Epithelial cell of esophagus (primary cell): ENCODE data around the gene RPP40.

Experiments
- DNase-seq: peaks from one replicate; pipeline ENCODE4 v3.0.0; 2010; ENCODE audit warnings: low read depth
- H3K4me3 ChIP-seq: 2 replicates; pipeline ENCODE4 v1.5.1; 2011; ENCODE audit warnings: mild to moderate bottlenecking, low read length, control low read depth
- TF ChIP-seq, protein P1 (sequence below): IDR thresholded peaks from 2 replicates; pipeline ENCODE4 v1.5.1; 2011; ENCODE audit warnings: low read depth, mild to moderate bottlenecking, low read length, control low read depth, inconsistent platforms; ENCODE audit not compliant: insufficient read depth; ENCODE audit errors: missing control alignments

RPP40 gene

DNA sequence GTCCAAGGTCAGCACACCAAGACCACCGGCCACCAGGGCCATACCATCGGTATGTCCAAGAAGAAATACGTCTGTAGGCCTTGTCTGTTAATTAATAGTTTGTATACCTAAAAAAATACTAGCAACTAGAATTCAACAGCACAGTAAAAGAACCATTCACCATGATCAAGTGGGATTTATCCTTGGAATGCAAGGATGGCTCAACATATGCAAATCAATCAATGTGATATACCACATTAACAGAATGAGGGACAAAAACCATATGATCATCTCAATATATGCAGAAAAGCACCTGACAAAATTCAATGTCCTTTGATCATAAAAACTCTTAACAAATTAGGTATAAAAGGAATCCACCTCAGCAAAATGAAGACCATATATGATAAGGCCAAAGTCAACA, 24.4 kb downstream of the RPP40 start:
- TF ChIP-seq, protein P1, sequence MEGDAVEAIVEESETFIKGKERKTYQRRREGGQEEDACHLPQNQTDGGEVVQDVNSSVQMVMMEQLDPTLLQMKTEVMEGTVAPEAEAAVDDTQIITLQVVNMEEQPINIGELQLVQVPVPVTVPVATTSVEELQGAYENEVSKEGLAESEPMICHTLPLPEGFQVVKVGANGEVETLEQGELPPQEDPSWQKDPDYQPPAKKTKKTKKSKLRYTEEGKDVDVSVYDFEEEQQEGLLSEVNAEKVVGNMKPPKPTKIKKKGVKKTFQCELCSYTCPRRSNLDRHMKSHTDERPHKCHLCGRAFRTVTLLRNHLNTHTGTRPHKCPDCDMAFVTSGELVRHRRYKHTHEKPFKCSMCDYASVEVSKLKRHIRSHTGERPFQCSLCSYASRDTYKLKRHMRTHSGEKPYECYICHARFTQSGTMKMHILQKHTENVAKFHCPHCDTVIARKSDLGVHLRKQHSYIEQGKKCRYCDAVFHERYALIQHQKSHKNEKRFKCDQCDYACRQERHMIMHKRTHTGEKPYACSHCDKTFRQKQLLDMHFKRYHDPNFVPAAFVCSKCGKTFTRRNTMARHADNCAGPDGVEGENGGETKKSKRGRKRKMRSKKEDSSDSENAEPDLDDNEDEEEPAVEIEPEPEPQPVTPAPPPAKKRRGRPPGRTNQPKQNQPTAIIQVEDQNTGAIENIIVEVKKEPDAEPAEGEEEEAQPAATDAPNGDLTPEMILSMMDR, result no peak
- H3K4me3 ChIP-seq, result no peak overlapping the region
- no peak for DNase-seq

DNA sequence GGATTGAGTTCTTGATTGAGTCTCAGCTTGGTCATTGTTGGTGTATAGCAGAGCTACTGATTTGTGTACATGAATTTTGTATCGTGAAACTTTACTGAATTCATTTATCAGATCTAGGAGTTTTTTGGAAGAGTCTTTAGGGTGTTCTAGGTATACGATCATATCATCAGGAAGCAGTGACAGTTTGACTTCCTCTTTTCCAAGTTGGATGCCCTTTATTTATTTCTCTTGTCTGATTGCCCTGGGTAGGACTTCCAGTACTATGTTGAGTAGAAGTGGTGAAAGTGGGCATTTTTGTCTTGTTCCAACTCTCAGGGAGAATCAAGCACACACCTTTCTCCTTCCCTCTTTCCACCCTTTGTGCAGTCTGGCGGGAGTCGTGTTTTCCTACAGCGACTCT, 26.4 kb downstream of the RPP40 start:
- DNase-seq, result no peak
- H3K4me3 ChIP-seq, result no peak overlapping the region
- TF ChIP-seq, protein P1, result no peak

DNA sequence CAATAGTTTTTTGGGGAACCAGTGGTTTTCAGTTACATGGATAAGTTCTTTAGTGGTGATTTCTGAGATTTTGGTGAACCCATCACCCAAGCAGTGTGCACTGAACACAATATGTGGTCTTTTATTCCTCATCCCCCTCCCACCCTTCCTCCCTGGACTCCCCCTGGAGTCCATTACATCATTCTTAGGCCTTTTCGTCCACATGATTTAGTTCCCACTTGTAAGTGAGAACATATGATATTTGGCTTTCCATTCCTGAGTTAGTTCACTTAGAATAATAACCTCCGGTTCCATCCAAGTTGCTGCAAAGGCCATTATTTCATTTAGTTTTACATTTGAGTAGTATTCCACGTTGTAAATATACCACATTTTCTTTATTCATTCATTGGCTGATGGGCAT, 28.3 kb downstream of the RPP40 start:
- TF ChIP-seq, protein P1, result no peak
- DNase-seq, result no peak
- H3K4me3 ChIP-seq, result no peak overlapping the region

DNA sequence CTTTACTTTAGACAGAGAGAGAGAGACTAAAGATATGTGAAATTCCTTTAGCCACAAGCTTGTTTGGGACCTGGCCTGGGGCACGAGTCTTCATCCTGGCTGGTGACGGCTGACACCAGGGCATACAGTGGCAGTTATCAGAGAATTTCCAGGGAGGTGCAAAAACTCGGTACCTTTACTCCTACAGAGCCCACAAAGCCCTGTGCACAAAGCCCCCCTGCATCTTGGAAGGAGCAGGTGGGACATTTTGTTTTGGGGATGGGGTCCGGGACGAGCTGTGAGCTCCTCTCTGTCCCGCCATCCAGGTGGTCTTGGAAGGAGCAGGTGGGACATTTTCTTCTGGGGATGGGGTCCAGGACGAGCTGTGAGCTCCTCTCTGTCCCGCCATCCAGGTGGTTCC, 28.9 kb downstream of the RPP40 start:
- TF ChIP-seq, protein P1, result no peak
- no peak overlapping the region for H3K4me3 ChIP-seq

DNA sequence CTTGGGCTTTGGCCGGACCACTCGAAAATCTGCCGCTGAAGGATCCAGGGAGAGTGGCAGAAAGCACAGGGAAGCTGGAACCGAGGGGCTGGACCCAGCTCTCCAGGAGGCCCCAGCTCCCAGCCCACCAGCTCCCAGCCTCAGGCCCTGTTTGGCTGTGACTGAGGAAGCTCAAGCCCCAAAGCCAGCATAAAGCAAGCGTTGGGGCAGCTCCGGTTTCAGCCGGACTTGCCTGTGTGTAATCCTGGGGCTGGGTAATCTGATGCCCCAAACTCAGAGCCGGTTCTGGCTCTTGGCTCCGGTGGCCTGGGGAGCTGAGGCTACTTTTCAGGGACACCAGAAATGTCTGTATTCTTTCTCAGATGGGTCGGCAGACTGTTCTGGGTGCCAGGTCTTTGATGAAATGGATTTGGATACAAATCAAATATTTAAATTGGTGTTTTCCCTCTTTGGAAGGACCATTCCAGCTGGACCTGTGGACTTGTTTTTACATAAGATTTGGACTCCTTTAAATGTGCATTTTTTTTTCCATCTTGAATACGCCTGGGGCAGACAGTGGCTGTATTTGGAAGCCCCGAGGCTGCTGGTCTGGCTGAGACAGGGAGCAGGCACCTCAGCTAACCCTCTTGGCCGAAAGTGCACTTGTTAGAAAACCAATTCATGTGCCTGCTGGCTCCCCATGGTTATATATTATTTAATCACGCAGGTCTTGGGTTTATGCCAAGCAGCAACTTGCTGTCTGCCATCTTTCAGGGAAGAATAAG, 29.7 kb downstream of the RPP40 start:
- peak; percentile 23 for DNase-seq

More for the DNA sequence above, 28.9 kb downstream of the RPP40 start:
- no peak for DNase-seq

DNA sequence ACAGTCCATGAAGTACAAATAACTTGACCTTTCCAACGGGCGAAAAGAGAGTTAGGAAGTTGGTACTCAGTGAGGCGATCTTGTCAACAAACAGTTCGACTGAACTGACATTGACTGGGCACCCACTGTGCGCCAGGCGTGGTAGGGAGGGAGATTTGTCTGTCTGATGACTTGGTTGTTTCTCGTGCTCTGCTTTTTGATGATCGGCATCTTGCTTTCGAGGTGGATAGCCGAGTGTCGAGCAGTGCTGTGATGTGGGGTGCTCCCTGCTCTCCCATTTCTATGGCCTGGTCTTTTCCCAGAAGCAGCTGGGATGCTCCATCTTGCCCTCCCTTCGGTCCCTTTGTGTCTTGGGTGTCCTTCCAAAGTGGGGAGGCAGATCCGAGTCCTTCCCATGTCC, 30.4 kb downstream of the RPP40 start:
- H3K4me3 ChIP-seq, result no peak overlapping the region
- TF ChIP-seq, protein P1, result no peak
- no peak for DNase-seq

More for the DNA sequence above, 29.7 kb downstream of the RPP40 start:
- H3K4me3 ChIP-seq, result no peak overlapping the region
- TF ChIP-seq, protein P1, result no peak

DNA sequence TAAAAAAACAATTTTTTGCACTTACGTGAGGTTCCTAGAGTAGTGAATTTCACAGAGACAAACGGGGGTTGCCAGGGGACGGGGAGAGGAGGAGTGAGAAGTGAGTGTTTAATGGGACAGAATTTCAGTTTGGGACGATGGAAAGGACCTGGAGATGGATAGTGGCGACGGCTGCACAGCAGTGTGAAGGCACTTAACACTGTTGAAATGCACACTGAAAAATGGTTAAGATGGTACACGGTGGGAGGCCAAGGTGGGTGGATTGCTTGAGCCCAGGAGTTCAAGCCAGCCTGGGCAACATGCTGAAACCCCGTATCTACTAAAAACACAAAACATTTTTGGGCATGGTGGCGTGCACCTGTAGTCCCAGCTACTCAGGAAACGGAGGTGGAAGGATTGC, 31.4 kb downstream of the RPP40 start:
- no peak for DNase-seq
- TF ChIP-seq, protein P1, result no peak
- no peak overlapping the region for H3K4me3 ChIP-seq
